PFSK-1 (cell line): ENCODE results near the gene WNT3A.

ENCODE experiments used
- FOXP2 ChIP-seq: optimal IDR thresholded peaks from 2 replicates; pipeline ENCODE3; 2011; ENCODE audit warnings: borderline replicate concordance, control low read depth, inconsistent platforms; ENCODE audit not compliant: insufficient read depth; ENCODE audit errors: extremely low read length, extremely low read depth
- POLR2AphosphoS5 ChIP-seq: IDR thresholded peaks from 2 replicates; pipeline ENCODE4 v1.6.1; 2012; ENCODE audit warnings: low read depth, mild to moderate bottlenecking, control low read depth, low read length, moderate library complexity
- SIN3A ChIP-seq: IDR thresholded peaks from 2 replicates; pipeline ENCODE4 v1.6.1; 2012; ENCODE audit warnings: mild to moderate bottlenecking, low read length, moderate library complexity, borderline replicate concordance; ENCODE audit not compliant: insufficient read depth
- TAF1 ChIP-seq: IDR thresholded peaks from 2 replicates; pipeline ENCODE4 v1.6.1; 2012; ENCODE audit warnings: low read length, control low read depth, borderline replicate concordance; ENCODE audit not compliant: insufficient read depth
- TF ChIP-seq, protein P1 (sequence below), 2 experiments: IDR thresholded peaks; 2 replicates each; pipeline versions ENCODE4 v1.6.1 to v1.8.0; 2011 to 2012; ENCODE audit warnings: low read depth in 2 of 2, low read length in 2 of 2, control low read depth in 1 of 2, inconsistent platforms in 1 of 2, mild to moderate bottlenecking in 1 of 2, moderate library complexity in 1 of 2; ENCODE audit not compliant: insufficient read depth in 1 of 2

The WNT3A gene

DNA sequence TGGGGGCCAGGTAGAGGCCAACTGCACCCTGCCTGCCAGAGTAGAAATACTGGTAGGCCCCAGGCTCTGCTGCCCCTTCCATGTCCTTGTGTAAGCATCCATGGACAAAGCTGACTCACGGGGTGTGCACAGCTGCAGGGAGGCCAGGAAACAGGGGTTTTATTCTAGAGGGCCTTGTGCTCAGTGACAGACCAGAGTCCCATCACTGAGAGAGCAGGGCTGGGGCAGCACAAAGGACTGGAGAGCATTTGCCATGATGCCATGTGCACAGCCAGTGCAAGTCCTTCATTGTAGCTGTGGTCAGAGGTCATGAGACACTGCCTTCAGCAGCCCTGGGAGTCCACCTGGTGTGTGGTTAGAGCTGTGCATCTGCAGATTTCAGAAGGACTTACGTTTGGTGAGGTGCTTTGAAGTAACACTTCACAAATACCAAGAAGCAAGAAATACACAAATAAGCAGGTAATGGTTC is 83.8 kb downstream of the WNT3A start:
- no peak for TF ChIP-seq POLR2AphosphoS5
- TF ChIP-seq, protein P1, sequence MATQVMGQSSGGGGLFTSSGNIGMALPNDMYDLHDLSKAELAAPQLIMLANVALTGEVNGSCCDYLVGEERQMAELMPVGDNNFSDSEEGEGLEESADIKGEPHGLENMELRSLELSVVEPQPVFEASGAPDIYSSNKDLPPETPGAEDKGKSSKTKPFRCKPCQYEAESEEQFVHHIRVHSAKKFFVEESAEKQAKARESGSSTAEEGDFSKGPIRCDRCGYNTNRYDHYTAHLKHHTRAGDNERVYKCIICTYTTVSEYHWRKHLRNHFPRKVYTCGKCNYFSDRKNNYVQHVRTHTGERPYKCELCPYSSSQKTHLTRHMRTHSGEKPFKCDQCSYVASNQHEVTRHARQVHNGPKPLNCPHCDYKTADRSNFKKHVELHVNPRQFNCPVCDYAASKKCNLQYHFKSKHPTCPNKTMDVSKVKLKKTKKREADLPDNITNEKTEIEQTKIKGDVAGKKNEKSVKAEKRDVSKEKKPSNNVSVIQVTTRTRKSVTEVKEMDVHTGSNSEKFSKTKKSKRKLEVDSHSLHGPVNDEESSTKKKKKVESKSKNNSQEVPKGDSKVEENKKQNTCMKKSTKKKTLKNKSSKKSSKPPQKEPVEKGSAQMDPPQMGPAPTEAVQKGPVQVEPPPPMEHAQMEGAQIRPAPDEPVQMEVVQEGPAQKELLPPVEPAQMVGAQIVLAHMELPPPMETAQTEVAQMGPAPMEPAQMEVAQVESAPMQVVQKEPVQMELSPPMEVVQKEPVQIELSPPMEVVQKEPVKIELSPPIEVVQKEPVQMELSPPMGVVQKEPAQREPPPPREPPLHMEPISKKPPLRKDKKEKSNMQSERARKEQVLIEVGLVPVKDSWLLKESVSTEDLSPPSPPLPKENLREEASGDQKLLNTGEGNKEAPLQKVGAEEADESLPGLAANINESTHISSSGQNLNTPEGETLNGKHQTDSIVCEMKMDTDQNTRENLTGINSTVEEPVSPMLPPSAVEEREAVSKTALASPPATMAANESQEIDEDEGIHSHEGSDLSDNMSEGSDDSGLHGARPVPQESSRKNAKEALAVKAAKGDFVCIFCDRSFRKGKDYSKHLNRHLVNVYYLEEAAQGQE (IDR thresholded peaks at IDR 0.05; ENCODE audit: insufficient read depth in 1 of 2, low read depth in 2 of 2, low read length in 2 of 2): no peak
- TF ChIP-seq TAF1: no peak
- no peak for TF ChIP-seq SIN3A
- no peak for TF ChIP-seq FOXP2

DNA sequence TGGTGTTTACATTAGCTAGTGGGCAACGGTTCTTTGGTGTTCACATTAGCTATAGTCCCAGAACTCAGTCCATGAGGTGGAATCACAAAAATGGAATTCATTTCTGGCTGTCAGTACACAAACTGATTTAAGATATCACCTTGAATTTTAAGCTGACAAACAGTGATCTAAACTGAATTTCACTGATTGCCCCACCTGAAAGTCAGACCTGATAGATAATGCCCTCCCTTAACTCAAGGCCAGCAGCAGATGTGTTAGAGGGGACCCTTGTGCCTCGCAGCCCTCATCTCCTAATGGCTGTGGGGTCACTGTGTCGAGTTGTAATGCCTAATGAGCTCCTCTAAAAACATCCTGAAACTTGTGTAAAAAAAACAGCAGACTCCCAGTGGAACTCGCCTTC is 84.3 kb downstream of the WNT3A start:
- TF ChIP-seq, protein P1 (IDR thresholded peaks at IDR 0.05; ENCODE audit: insufficient read depth in 1 of 2, low read depth in 2 of 2, low read length in 2 of 2): no peak
- no peak for TF ChIP-seq SIN3A
- TF ChIP-seq FOXP2: no peak
- TF ChIP-seq POLR2AphosphoS5: no peak
- no peak for TF ChIP-seq TAF1

DNA sequence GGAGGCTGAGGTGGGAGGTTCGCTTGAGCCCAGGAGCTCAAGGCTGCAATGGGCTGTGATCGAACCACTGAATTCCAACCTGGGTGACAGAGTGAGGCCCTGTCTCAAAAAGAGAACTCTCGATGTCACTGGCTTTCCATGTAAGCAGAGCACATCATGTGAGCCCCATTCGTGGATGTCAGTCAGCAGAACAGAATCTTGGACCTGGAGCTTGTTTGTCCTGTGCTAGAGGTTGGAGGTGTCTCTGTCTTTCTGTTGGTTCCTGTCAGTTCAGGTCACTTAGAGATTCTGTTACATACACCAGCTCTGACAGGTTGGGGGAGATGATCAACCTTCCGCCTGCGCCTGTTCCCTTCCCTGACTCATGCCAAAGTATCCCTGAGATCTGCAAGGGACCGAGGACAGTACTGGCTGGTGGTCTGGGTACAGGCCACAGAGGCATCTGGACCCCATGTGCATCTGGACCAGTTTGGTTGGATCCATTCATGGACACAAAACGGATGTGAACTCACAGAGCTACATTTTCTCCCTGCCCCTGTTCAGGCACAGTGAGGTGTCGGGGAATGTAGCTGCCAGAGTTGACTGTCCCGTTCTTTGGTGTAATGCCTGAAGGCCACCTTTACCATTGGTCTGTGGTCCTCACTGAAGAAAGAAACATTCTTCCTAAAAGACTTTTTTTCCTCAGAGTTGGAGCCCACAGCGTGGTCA is 85.7 kb downstream of the WNT3A start:
- no peak for TF ChIP-seq SIN3A
- TF ChIP-seq, protein P1 (IDR thresholded peaks at IDR 0.05; ENCODE audit: insufficient read depth in 1 of 2, low read depth in 2 of 2, low read length in 2 of 2): no peak
- TF ChIP-seq FOXP2: no peak
- TF ChIP-seq POLR2AphosphoS5: no peak
- no peak for TF ChIP-seq TAF1

DNA sequence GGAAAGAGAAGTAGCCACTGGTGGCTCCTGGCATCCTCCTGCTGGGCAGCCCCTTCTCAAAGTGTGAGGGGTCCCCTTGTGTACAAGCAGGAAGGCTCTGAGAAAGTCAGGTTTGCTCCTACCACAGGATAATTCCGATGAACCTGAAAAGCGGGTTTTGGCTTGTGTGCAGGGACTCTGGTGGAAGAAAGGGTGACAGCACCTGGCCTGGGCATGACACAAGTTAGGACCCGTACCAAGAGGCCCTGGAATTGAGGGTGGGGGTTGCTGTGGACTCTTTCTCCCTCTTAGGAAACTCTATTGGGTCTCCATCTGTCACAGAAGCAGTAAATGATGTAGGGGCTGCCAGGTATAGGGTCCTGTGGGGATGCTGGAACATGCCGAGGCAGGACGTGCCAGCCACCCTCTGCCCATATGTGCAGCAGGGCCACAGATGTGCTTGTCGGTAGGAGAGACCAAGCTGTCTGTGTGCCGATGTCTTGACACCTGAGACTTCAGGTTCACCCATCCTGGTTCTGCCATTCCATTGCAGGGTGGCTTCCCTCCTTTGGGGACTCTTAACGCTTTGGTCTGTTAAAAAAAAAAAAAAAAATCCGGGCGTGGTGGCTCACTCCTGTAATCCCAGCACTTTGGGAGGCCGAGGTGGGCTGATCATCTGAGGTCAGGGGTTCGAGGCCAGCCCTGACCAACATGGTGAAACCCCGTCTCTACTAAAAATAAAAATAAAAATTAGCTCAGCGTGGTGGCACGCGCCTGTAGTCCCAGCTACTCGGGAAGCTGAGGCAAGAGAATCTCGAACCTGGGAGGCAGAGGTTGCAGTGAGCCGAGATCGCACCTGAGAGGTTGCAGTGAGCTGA is 86.5 kb downstream of the WNT3A start:
- TF ChIP-seq SIN3A (no peak), POLR2AphosphoS5 (no peak)

DNA sequence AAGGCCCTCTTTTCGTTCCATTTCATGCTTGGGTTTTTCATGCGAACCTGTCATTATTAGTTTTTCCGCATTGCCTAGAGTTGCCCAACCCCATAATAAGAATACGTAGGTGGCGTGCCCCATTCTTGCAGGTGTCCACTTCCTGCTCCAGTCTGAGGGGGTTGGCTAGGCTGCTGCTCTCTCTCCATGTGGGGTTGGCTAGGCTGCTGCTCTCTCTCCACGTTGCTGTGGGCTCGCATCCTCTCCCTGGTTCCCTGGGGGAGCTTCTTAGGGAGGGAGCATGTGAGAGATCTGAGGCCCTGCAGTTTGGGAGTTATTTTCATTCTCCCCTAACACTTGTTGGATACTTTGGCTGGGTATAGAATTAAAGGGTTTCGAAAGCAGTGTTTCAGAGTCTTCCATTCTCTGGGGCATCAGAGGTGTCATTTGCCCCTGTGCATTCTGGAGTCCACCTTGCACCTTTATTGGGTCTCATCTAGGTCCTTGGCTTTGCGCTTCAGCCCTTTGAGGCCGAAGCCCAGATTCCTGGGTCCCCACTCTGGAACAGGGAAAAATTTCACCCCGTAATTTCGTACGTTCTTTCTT is 87.7 kb downstream of the WNT3A start:
- TF ChIP-seq SIN3A (no peak), TAF1 (no peak), POLR2AphosphoS5 (no peak), FOXP2 (no peak)
- TF ChIP-seq, protein P1 (IDR thresholded peaks at IDR 0.05; ENCODE audit: insufficient read depth in 1 of 2, low read depth in 2 of 2, low read length in 2 of 2): no peak
